ENCODE measurements around the gene HDAC9. TPM values are rescaled to one million over a fixed set of nuclear protein-coding genes. Genes with fewer than 3 reads are reported as not detected.

HDAC9 gene
- total and polyA plus RNA-seq, 7 donors, result 0.38 to 34.2 (median 16.8) TPM

DNA sequence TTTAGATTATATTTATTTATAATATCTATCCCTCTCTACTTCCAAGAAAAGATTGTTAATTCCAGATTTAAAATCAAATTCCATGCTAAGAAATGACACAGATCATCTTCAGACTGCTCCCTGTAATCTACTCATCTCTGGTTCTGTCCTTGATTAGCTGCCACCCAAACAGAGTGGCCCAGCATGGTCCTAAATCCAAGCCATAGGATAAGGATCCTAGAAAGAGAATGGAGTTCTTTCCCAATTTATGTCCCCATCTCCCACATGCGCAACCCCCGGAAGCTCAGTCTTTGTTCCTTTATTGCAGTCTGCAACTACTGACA, 23.4 kb upstream of the HDAC9 start:
- H3K4me1 ChIP-seq, result no peaks in the 10 kb centered on the region
- H3K36me3 ChIP-seq (ENCODE audit: insufficient read depth in 1 of 2, low read depth in 1 of 2), result no peaks in the 10 kb centered on the region
- TF ChIP-seq, protein P1, sequence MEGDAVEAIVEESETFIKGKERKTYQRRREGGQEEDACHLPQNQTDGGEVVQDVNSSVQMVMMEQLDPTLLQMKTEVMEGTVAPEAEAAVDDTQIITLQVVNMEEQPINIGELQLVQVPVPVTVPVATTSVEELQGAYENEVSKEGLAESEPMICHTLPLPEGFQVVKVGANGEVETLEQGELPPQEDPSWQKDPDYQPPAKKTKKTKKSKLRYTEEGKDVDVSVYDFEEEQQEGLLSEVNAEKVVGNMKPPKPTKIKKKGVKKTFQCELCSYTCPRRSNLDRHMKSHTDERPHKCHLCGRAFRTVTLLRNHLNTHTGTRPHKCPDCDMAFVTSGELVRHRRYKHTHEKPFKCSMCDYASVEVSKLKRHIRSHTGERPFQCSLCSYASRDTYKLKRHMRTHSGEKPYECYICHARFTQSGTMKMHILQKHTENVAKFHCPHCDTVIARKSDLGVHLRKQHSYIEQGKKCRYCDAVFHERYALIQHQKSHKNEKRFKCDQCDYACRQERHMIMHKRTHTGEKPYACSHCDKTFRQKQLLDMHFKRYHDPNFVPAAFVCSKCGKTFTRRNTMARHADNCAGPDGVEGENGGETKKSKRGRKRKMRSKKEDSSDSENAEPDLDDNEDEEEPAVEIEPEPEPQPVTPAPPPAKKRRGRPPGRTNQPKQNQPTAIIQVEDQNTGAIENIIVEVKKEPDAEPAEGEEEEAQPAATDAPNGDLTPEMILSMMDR (IDR thresholded peaks at IDR 0.05), result no peak
- DNase-seq, result no peak
- WGBS, 3 donors, result 94 to 96% (median 96%) methylated on average over 2 of the region's 2 CpGs
- no peak overlapping the region for H3K27ac ChIP-seq
- intact Hi-C loops (cut with DNase I), result no loop called here
- H3K27me3 ChIP-seq (ENCODE audit: insufficient read depth in 3 of 3, low read length in 2 of 3), result no peaks in the 10 kb centered on the region
- no peaks in the 10 kb centered on the region for H3K9me3 ChIP-seq
- ATAC-seq, result no peak
- no peak overlapping the region for H3K4me3 ChIP-seq

DNA sequence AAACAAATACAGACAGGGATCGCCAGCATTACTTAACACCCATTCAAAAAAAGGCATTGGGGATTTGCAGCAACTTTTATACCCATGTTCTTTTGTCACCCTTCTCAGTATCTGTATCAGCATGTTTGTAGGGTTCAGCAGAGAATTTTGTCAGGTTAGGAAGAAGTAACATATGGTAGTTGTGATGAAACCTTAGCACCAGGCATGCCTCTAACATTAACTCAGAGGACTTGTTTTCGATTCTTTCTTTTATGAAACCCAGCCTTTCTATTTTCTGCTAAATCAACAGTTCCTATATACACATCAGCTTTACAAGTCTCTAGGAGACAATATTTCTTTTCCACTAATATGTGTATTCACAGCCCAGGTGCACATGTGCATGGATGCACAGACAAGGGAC, 22.4 kb upstream of the HDAC9 start:
- Histone ChIP-seq H3K4me3 (no peak overlapping the region), H3K4me1 (no peaks in the 10 kb centered on the region), H3K27ac (no peak overlapping the region), H3K36me3 (ENCODE audit: insufficient read depth in 1 of 2, low read depth in 1 of 2) (no peaks in the 10 kb centered on the region), H3K27me3 (ENCODE audit: insufficient read depth in 3 of 3, low read length in 2 of 3) (no peaks in the 10 kb centered on the region), H3K9me3 (no peaks in the 10 kb centered on the region)
- ATAC-seq (no peak), DNase-seq (no peak)
- 88 to 92% (median 91%) methylated on average over 2 of the region's 2 CpGs for WGBS, 3 donors
- TF ChIP-seq, protein P1 (IDR thresholded peaks at IDR 0.05), result no peak
- intact Hi-C loops (cut with DNase I), result no loop called here

DNA sequence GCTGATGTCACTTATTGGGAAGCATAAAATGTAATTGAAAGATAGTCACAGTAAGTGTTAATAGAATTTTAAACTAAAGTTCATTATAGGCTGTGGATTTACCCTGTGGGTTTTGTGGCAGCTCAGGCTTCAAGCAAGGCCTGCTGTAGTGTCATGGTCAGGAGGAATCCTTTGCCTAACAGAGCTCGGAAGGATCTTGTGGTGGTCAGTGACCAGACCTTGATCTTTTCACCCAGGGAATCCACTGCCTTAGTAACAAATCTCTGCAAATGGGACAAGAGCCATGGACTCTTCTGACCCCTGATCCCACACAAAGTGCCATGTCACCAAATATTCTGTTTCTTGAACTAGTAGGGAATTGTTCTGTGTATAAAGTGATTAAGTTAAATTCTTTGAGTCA, 20.6 kb upstream of the HDAC9 start:
- Histone ChIP-seq H3K27ac (no peak overlapping the region), H3K4me3 (no peak overlapping the region), H3K4me1 (no peaks in the 10 kb centered on the region), H3K9me3 (no peaks in the 10 kb centered on the region), H3K36me3 (ENCODE audit: insufficient read depth in 1 of 2, low read depth in 1 of 2) (no peaks in the 10 kb centered on the region), H3K27me3 (ENCODE audit: insufficient read depth in 3 of 3, low read length in 2 of 3) (no peaks in the 10 kb centered on the region)
- 78 to 96% (median 90%) methylated on average over 1 of the region's 1 CpG for WGBS, 3 donors
- ATAC-seq, result no peak
- no peak for DNase-seq
- TF ChIP-seq, protein P1 (IDR thresholded peaks at IDR 0.05), result no peak
- intact Hi-C loops (cut with DNase I), result no loop called here

DNA sequence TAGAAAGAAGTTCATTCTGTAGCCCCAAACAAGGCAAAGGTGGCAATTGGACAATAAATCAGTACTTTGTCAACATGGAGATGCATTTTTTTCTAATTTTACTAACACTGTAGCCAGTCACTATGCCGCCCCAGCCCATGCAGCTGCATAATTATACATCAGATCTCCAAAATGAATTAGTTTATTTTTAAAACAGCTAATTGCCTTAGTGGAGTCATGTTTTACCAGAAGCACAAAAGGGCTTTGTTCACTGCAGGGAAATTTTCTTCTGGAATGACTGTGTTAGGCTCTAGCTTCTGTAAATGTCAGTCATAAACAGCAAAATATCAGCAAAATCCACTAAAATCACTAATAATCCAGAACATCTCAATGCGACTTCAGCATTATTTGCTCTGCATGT, 20.1 kb upstream of the HDAC9 start:
- H3K4me1 ChIP-seq, result no peaks in the 10 kb centered on the region
- intact Hi-C loops (cut with DNase I), result no loop called here

DNA sequence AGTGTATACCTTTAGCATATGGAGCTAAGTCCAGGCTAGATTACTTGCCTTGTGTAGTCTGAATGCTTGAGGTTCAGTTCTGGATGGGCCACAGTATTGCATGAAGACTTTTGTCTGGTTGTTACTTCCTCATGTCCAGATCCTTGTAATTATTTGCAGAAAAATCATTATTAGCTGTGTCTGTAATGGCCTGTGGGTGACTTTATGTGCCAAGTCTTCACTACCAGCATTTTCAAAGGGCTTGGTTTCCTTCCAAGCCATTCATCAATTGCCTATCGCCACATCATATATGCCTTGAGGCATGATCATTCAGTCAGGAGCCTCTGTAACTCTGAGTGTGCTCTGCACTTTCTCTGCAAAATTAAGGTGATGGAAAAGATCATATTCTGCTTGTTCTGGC, 13.8 kb upstream of the HDAC9 start:
- Histone ChIP-seq H3K36me3 (ENCODE audit: insufficient read depth in 1 of 2, low read depth in 1 of 2) (no peaks in the 10 kb centered on the region), H3K27me3 (ENCODE audit: insufficient read depth in 3 of 3, low read length in 2 of 3) (no peaks in the 10 kb centered on the region), H3K4me1 (no peaks in the 10 kb centered on the region), H3K9me3 (no peaks in the 10 kb centered on the region), H3K27ac (no peak overlapping the region), H3K4me3 (no peak overlapping the region)
- intact Hi-C loops (cut with DNase I), result no loop called here
- DNase-seq (no peak), ATAC-seq (no peak)
- WGBS, 3 donors, result 99 to 100% (median 100%) methylated on average over 1 of the region's 1 CpG
- TF ChIP-seq, protein P1 (IDR thresholded peaks at IDR 0.05), result no peak

More for the DNA sequence above, 20.1 kb upstream of the HDAC9 start:
- H3K27me3 ChIP-seq (ENCODE audit: insufficient read depth in 3 of 3, low read length in 2 of 3), result no peaks in the 10 kb centered on the region
- no peaks in the 10 kb centered on the region for H3K9me3 ChIP-seq
- TF ChIP-seq, protein P1 (IDR thresholded peaks at IDR 0.05), result no peak
- 79 to 90% (median 85%) methylated on average over 2 of the region's 2 CpGs for WGBS, 3 donors
- no peaks in the 10 kb centered on the region for H3K36me3 ChIP-seq (ENCODE audit: insufficient read depth in 1 of 2, low read depth in 1 of 2)
- DNase-seq (no peak), ATAC-seq (no peak)
- H3K27ac ChIP-seq, result no peak overlapping the region
- H3K4me3 ChIP-seq, result no peak overlapping the region
